Measurements from ENCODE around the gene ADGRF4.
A peak's percentile ranks its signal among the peaks of the same experiment; 100 is the strongest.

The ADGRF4 gene

DNA sequence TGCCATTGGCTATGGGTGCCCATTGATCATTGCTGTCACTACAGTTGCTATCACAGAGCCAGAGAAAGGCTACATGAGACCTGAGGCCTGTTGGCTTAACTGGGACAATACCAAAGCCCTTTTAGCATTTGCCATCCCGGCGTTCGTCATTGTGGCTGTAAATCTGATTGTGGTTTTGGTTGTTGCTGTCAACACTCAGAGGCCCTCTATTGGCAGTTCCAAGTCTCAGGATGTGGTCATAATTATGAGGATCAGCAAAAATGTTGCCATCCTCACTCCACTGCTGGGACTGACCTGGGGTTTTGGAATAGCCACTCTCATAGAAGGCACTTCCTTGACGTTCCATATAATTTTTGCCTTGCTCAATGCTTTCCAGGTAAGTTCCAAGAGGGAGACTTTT, 16.4 kb downstream of the ADGRF4 start:
- Histone ChIP-seq H3K79me2 (ENCODE audit: low read length) (no peaks in the 10 kb centered on the region), H3K27ac (ENCODE audit: low read length) (peak overlapping the region; percentile 92), H2AFZ (ENCODE audit: low read depth, low read length) (no peak overlapping the region), H3K4me3 (ENCODE audit: low read length) (no peak overlapping the region), H3K9me3 (ENCODE audit: insufficient read depth, low read length) (peaks cover 25% of the 10 kb centered on the region), H4K20me1 (ENCODE audit: insufficient read depth, low read length) (no peaks in the 10 kb centered on the region), H3K9ac (ENCODE audit: low read length) (peak overlapping the region; percentile 65; the same call in 1 of the 2 replicates), H3K27me3 (ENCODE audit: low read depth, low read length) (no peaks in the 10 kb centered on the region), H3K4me2 (ENCODE audit: low read length) (peak overlapping the region; percentile 60; the same call in 1 of the 2 replicates), H3K36me3 (replicated peaks; ENCODE audit: low read depth, low read length) (peaks cover 62% of the 10 kb centered on the region), H3K4me1 (ENCODE audit: low read length) (peaks cover 47% of the 10 kb centered on the region)
- TF ChIP-seq, protein P1, sequence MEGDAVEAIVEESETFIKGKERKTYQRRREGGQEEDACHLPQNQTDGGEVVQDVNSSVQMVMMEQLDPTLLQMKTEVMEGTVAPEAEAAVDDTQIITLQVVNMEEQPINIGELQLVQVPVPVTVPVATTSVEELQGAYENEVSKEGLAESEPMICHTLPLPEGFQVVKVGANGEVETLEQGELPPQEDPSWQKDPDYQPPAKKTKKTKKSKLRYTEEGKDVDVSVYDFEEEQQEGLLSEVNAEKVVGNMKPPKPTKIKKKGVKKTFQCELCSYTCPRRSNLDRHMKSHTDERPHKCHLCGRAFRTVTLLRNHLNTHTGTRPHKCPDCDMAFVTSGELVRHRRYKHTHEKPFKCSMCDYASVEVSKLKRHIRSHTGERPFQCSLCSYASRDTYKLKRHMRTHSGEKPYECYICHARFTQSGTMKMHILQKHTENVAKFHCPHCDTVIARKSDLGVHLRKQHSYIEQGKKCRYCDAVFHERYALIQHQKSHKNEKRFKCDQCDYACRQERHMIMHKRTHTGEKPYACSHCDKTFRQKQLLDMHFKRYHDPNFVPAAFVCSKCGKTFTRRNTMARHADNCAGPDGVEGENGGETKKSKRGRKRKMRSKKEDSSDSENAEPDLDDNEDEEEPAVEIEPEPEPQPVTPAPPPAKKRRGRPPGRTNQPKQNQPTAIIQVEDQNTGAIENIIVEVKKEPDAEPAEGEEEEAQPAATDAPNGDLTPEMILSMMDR (IDR thresholded peaks at IDR 0.05; ENCODE audit: low read depth, low read length), result no peak
- no peak for TF ChIP-seq EZH2phosphoT487 (IDR thresholded peaks at IDR 0.05; ENCODE audit: low read depth)

DNA sequence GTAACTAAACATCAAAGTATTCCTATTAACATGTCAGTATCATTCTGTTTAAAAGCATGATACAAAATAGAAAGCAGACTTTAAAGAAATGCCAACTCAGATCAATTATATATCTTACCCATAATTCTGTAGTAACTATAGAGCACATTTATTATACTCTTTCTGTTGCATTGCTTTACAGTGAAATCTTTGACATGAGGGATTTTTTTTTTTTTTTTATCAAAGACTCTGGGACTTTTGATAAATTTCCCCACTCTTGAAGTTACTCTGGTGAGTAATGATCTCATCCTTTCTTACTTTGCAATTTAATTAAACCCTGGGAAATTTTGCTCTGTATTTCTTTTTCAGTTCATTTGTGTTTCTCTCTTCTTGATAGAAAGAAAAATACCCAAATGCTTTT, 17.4 kb downstream of the ADGRF4 start:
- no peaks in the 10 kb centered on the region for H3K79me2 ChIP-seq (ENCODE audit: low read length)
- no peaks in the 10 kb centered on the region for H3K27me3 ChIP-seq (ENCODE audit: low read depth, low read length)
- H3K4me3 ChIP-seq (ENCODE audit: low read length), result peak overlapping the region; percentile 31
- H3K36me3 ChIP-seq (replicated peaks; ENCODE audit: low read depth, low read length), result peaks cover 66% of the 10 kb centered on the region
- H3K4me1 ChIP-seq (ENCODE audit: low read length), result peaks cover 47% of the 10 kb centered on the region
- H3K27ac ChIP-seq (ENCODE audit: low read length), result peak overlapping the region; percentile 92
- H4K20me1 ChIP-seq (ENCODE audit: insufficient read depth, low read length), result no peaks in the 10 kb centered on the region
- TF ChIP-seq, protein P1 (IDR thresholded peaks at IDR 0.05; ENCODE audit: low read depth, low read length), result no peak
- no peak for TF ChIP-seq EZH2phosphoT487 (IDR thresholded peaks at IDR 0.05; ENCODE audit: low read depth)
- peak overlapping the region; percentile 11; the same call in 1 of the 2 replicates for H2AFZ ChIP-seq (ENCODE audit: low read depth, low read length)
- H3K4me2 ChIP-seq (ENCODE audit: low read length), result peak overlapping the region; percentile 60
- H3K9ac ChIP-seq (ENCODE audit: low read length), result peak overlapping the region; percentile 65
- H3K9me3 ChIP-seq (ENCODE audit: insufficient read depth, low read length), result peaks cover 29% of the 10 kb centered on the region

DNA sequence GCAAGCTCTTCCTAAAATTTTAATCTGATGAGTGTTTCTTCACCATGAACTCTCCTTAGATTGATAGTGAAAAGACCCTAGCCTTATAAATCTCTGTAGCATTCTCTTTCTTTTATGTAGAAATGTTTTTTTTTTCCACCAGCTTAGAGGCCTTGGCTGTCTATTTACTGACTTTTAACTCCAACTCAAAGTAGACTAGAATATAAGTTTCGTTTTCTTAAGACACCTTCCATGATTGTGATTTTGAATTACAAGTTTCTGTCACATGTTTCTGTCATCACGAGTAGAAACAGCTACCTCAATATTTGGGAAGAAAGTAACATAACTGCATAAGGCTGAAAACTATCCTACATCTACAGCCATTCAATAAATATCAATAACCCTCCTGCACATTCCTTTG, 17.8 kb downstream of the ADGRF4 start:
- H2AFZ ChIP-seq (ENCODE audit: low read depth, low read length), result peak overlapping the region; percentile 11; the same call in 1 of the 2 replicates
- peak overlapping the region; percentile 31 for H3K4me3 ChIP-seq (ENCODE audit: low read length)
- H3K27ac ChIP-seq (ENCODE audit: low read length), result peak overlapping the region; percentile 92
- H3K4me1 ChIP-seq (ENCODE audit: low read length), result peaks cover 47% of the 10 kb centered on the region
- H3K79me2 ChIP-seq (ENCODE audit: low read length), result no peaks in the 10 kb centered on the region
- TF ChIP-seq, protein P1 (IDR thresholded peaks at IDR 0.05; ENCODE audit: low read depth, low read length), result no peak
- TF ChIP-seq EZH2phosphoT487 (IDR thresholded peaks at IDR 0.05; ENCODE audit: low read depth), result no peak
- peaks cover 29% of the 10 kb centered on the region for H3K9me3 ChIP-seq (ENCODE audit: insufficient read depth, low read length)
- H3K9ac ChIP-seq (ENCODE audit: low read length), result peak overlapping the region; percentile 65
- no peaks in the 10 kb centered on the region for H4K20me1 ChIP-seq (ENCODE audit: insufficient read depth, low read length)
- peaks cover 66% of the 10 kb centered on the region for H3K36me3 ChIP-seq (replicated peaks; ENCODE audit: low read depth, low read length)
- no peaks in the 10 kb centered on the region for H3K27me3 ChIP-seq (ENCODE audit: low read depth, low read length)
- peak overlapping the region; percentile 60 for H3K4me2 ChIP-seq (ENCODE audit: low read length)

DNA sequence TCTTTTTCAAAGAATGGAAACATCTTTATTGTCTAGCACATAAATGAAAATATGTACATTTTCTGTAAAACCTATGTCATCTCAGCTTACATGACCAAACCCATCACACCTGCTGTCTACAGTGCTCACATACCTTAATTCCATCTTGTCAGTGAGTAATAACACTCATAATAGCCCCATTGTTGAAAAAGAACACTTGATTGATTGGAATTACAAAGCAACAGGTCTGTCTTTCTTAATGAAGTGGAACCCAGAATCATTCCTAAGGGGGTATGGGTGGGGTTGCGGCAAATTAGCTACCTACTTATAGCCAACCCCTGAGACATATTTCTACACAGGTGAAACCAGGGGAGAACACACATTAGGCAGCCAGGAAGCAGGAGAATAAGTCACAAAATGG, 20.2 kb downstream of the ADGRF4 start:
- Histone ChIP-seq H2AFZ (ENCODE audit: low read depth, low read length) (no peak overlapping the region), H3K79me2 (ENCODE audit: low read length) (no peaks in the 10 kb centered on the region), H3K4me1 (ENCODE audit: low read length) (peaks cover 47% of the 10 kb centered on the region), H3K27ac (ENCODE audit: low read length) (peak overlapping the region; percentile 92; the same call in 1 of the 2 replicates), H3K36me3 (replicated peaks; ENCODE audit: low read depth, low read length) (peaks cover 65% of the 10 kb centered on the region), H3K9me3 (ENCODE audit: insufficient read depth, low read length) (peaks cover 33% of the 10 kb centered on the region), H3K27me3 (ENCODE audit: low read depth, low read length) (no peaks in the 10 kb centered on the region), H3K9ac (ENCODE audit: low read length) (no peak overlapping the region), H3K4me3 (ENCODE audit: low read length) (no peak overlapping the region), H3K4me2 (ENCODE audit: low read length) (no peak overlapping the region), H4K20me1 (ENCODE audit: insufficient read depth, low read length) (no peaks in the 10 kb centered on the region)
- TF ChIP-seq, protein P1 (IDR thresholded peaks at IDR 0.05; ENCODE audit: low read depth, low read length), result no peak
- no peak for TF ChIP-seq EZH2phosphoT487 (IDR thresholded peaks at IDR 0.05; ENCODE audit: low read depth)

All from OCI-LY3 (cell line).